GM19395 (cell line): ENCODE data around the gene NDST1.
A peak's percentile ranks its signal among the peaks of the same experiment; 100 is the strongest.

Experiments
- ATAC-seq: cut with Tn5 transposase; IDR thresholded peaks from one replicate; pipeline ENCODE4 v1.9.1; 2021; ENCODE audit warnings: mild to moderate bottlenecking, moderate library complexity; ENCODE audit not compliant: unreplicated experiment

NDST1 gene

GRCh38 chr5:150488519-150489359 lies 19.2 kb upstream of the NDST1 start:
- no peak for ATAC-seq

- ATAC-seq, result peak; percentile 84
Observed at GRCh38 chr5:150489360-150490295, 18.3 kb upstream of the NDST1 start.

DNA sequence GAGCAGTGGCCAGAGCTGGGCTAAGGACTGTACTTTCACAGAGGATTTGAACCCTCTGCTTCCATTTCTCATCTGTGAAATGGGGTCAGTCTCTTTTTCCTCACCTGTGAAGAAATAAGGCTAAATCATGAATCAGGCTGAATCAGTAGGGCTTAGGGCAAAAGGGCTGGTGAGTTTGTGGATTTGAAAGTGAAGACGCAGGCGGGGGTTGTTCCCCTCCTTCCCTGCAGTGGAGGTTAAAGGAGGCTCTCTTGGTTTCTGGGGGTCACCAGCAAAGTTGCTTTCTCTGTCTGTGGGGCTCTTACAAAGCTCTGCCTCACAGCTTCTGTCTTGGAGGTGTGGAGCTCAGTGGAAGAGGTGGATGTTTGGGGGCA lies 17.6 kb upstream of the NDST1 start:
- ATAC-seq, result peak; percentile 9

- ATAC-seq, result no peak
Observed at GRCh38 chr5:150490754-150491153, 17.2 kb upstream of the NDST1 start.

DNA sequence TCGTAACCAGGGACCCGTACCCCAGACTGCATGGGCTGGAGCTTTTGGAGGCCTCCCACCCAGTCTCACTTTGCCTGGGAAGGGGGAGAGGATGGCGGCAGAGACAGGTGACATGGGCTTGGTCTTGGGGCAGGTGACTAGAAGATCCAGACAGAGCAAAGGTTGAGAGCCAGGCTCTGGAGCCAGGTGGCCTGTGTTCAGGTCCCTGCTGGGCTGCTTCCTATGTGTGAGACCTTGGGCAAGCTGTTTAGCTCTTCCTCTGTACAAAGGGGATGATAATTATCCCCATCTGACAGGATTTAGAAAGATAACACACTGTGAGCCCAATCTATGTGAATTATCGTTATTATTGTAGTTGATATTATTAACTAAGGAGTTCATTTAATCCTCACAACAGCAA lies 16.1 kb upstream of the NDST1 start:
- ATAC-seq, result no peak

- no peak for ATAC-seq
Observed at GRCh38 chr5:150492621-150493020, 15.3 kb upstream of the NDST1 start.

DNA sequence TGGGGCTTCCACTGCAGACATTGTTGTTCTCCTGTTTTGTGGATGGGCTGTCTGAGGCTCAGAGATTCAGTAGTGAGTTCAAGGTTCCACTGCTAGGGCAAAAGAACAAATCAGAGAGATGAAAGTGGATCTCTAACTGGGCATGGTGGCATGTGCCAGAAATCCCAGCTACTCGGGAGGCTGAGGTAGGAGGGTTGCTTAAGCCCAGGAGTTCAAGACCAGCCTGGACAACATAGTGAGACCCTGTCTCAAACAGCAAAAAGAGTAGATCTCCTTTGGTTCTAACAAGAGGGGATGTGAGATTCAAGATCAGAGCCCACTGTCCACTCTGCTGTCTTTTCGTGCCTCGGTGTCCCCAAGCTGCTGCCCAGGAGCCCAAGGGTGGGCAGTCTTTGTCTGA lies 11.8 kb upstream of the NDST1 start:
- no peak for ATAC-seq

- ATAC-seq, result no peak
Observed at GRCh38 chr5:150496534-150496933, 11.4 kb upstream of the NDST1 start.

GRCh38 chr5:150497274-150497988 lies 10.5 kb upstream of the NDST1 start:
- ATAC-seq, result no peak

DNA sequence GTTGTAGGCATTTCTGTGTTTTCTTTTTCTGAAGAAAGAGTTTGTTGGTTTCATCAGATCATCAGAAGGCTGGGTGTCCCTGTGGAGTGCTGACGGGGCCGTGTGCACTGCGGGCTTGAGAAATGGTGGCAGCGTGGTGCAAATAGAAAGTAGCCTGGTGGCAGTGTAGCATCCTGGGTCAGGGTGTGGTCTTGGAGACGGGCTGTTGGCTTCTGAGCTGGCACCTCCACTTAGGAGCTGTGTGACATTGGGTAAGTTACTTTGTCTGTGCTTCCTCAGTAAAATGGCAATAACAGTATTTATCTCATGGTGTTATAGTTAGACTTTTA lies 10.0 kb upstream of the NDST1 start:
- ATAC-seq, result no peak

DNA sequence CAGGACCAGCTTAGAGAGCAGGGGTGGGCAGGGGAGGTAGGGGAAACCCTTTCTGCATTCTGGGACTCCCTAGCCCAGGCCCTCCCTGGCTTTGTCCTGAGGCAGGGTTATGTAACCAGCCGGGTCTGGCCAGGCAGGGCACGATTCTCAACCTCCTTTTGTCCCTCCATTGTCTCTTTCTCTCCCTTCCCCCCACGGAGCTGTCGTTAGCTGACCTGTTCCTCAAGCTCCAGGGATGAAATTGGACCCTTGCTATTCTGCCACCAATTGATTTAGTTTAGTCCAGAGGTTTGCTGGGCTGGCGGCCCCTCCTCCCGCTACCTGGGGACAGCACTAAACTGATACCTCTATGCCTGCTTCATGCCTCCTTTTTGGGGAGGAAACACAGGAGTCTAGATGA lies 9.4 kb upstream of the NDST1 start:
- ATAC-seq, result no peak

DNA sequence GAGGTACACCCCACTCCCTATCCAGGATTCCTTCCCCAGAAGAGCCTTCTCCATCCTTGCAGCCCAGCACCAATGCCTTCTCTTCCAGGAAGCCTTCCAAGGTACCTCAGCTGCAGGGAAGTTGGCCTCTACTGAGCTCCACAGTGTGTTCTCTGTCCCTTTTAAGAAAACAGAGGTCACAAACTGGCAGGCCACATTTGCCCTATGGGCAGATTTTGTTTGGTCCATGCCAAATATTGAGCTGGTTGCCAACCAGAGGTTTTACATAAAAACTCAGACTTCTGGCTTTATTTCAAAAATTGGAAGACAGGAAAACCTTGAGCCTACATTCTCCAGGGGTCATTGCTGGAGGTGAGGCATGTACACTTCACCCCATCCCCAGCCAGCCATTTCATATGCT lies 9.0 kb upstream of the NDST1 start:
- no peak for ATAC-seq

GRCh38 chr5:150499437-150499956 lies 8.4 kb upstream of the NDST1 start:
- peak; percentile 70 for ATAC-seq

- no peak for ATAC-seq
Observed at GRCh38 chr5:150500328-150500841, 7.5 kb upstream of the NDST1 start.

DNA sequence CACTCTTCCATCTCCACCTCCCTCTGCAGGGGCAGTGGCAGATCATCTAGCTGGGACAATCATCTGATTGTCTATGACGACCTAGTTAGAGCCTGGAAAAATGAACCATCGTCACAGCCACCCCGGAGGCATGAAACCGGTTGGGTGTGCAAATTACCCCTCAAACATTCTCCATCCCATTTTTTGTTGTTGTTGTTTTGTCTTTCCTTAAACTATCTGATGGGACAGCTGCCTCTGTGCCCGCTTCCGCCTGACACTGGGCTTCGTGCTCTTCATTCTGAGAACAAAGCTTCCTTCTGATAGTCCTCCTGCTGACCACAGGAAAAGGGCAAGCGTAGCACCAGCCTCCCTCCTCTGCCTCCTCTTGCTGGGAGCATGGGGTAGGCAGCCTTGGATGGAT lies 7.0 kb upstream of the NDST1 start:
- ATAC-seq, result no peak

- no peak for ATAC-seq
Observed at GRCh38 chr5:150502106-150502505, 5.8 kb upstream of the NDST1 start.

DNA sequence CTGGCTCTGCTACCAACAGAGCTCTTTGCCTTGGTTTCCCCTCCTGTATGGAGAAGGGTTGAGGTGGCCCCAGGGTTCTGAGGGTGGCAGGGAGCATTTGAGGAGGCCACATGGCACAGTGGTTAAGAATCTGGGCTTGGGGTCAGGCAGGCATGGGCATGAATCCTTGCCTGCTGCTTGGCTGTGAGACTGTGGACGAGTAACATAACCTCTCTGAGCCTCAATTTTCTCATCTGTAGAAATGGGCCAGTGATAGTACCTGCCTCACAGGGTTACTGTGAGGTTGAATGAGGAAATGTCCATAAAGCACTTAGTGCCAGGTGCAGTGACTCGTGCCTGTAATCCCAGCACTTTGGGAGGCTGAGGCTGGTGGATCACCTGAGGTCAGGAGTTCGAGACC lies 5.1 kb upstream of the NDST1 start:
- no peak for ATAC-seq

- no peak for ATAC-seq
Observed at GRCh38 chr5:150503386-150503785, 4.5 kb upstream of the NDST1 start.

- no peak for ATAC-seq
Observed at GRCh38 chr5:150503977-150504620, 3.8 kb upstream of the NDST1 start.

DNA sequence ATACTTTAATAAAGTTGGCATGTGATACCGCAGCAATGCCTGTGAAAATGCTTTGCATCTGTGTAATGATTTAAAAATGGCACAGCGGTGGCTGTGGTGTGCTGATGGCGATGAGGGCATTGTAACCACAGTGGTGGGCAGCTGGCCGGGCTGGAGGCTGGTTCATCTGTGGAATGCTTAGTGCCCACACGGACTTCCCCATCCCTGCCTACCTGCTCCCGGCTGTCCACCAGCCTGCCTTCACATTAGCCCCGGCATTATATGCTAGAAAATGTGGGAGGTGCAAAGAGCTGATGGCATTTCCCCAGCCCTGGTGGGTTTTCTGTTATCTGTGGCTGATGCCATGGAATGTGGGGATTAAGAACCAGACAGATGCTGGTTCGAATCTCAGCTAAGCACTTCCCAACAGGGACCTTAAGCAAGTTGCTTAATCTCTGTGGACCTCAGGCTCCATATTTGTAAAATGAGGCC lies 2.9 kb upstream of the NDST1 start:
- ATAC-seq, result no peak
